ENCODE data around the gene JPH4.

JPH4 gene

GRCh38 chr14:23555533-23555881 lies 23.1 kb downstream of the JPH4 start:
- H3K4me3 ChIP-seq (ENCODE audit: low read depth, low read length) = peak overlapping the region; percentile 85
- no peak for DNase-seq (ENCODE audit: low read depth)
- no peak for TF ChIP-seq MYC (IDR thresholded peaks at IDR 0.05; ENCODE audit: low read depth, low read length)
- TF ChIP-seq, protein P1, sequence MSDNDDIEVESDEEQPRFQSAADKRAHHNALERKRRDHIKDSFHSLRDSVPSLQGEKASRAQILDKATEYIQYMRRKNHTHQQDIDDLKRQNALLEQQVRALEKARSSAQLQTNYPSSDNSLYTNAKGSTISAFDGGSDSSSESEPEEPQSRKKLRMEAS (IDR thresholded peaks at IDR 0.05; ENCODE audit: low read depth, low read length) = no peak
- TF ChIP-seq POLR2A (IDR thresholded peaks at IDR 0.05; ENCODE audit: extremely low read depth, insufficient read length) = no peak
- TF ChIP-seq CTCF (IDR thresholded peaks at IDR 0.05; ENCODE audit: low read depth, low read length) = no peak

GRCh38 chr14:23551266-23552028 lies 27.1 kb downstream of the JPH4 start, which contains the start of gene ZFHX2:
Gene ZFHX2, minus strand, starts transcription at chr14:23551765. Its CDS starts 16,440 bp downstream, at chr14:23535325.
- peak within 1 kb of the TSS; percentile 72 for H3K4me3 ChIP-seq (ENCODE audit: low read depth, low read length)
- TF ChIP-seq, protein P1 (IDR thresholded peaks at IDR 0.05; ENCODE audit: low read depth, low read length) = peak; percentile 36; the same call in 1 of the 2 replicates
- TF ChIP-seq MYC (IDR thresholded peaks at IDR 0.05; ENCODE audit: low read depth, low read length) (0 out of 2 replicates have a peak, but pooled peaks have one; percentile 23), CTCF (IDR thresholded peaks at IDR 0.05; ENCODE audit: low read depth, low read length) (no peak), POLR2A (IDR thresholded peaks at IDR 0.05; ENCODE audit: extremely low read depth, insufficient read length) (peak; percentile 45)
- peak; percentile 80 for DNase-seq (ENCODE audit: low read depth)

DNA sequence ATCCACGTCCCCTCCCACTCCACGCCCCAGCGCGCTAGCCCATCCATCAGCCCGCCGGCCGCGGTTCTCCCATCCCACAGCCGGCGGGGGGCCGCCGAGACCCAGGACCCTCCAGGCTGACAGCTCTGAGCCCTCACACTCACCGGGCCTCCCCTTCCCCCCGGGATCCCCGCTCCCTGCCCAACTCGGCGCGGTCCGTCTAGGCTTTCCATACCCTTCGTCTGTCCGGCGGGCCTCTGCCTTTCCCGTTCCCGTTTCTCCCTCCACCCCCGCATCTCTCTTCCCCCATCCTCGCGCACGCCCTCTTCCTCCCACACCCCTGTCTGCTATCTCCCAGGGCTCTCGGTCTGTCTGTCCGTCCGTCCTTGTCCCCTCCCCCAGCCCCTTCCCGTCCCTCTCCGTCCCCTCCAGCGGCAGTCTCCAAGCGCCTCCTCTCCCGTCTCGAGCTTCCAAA lies 27.8 kb downstream of the JPH4 start:
- peak; percentile 28 for DNase-seq (ENCODE audit: low read depth)
- TF ChIP-seq, protein P1 (IDR thresholded peaks at IDR 0.05; ENCODE audit: low read depth, low read length) = no peak
- TF ChIP-seq CTCF (IDR thresholded peaks at IDR 0.05; ENCODE audit: low read depth, low read length) (no peak), MYC (IDR thresholded peaks at IDR 0.05; ENCODE audit: low read depth, low read length) (no peak), POLR2A (IDR thresholded peaks at IDR 0.05; ENCODE audit: extremely low read depth, insufficient read length) (no peak)
- peak overlapping the region; percentile 72 for H3K4me3 ChIP-seq (ENCODE audit: low read depth, low read length)

DNA sequence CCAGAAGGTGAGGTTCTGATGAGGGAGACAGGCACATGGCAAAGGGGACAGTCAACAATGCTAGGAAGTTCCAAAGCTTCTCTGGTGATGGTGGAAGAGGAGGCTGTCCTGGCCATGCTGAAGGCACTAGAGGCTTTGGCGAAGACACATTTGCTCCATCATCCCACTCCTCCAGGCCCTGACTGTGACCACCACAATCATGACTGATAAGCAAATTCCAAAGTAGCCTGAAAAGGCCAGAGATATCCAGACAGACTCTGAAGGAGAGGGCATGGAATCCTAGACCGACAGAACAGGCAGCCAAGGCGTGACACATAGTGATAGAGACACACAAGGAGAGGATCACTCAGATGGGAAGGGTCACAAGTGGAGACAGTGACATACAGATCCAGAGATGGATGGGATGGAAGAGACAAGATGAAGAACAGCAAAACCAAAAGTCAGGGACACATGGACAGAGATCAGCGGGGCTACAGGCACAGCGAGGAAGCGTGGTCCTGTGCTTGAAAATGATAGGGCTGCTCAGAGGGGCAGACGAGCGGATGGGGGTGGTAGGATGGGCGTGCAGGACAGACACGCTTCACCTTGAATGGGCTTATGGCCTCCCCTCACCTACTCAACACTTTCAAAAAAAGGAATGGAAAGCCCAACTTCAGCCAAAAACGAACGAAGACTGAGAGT lies 28.3 kb downstream of the JPH4 start:
- no peak for DNase-seq (ENCODE audit: low read depth)
- TF ChIP-seq CTCF (IDR thresholded peaks at IDR 0.05; ENCODE audit: low read depth, low read length) (no peak), MYC (IDR thresholded peaks at IDR 0.05; ENCODE audit: low read depth, low read length) (no peak), POLR2A (IDR thresholded peaks at IDR 0.05; ENCODE audit: extremely low read depth, insufficient read length) (no peak)
- no peak overlapping the region for H3K4me3 ChIP-seq (ENCODE audit: low read depth, low read length)

DNA sequence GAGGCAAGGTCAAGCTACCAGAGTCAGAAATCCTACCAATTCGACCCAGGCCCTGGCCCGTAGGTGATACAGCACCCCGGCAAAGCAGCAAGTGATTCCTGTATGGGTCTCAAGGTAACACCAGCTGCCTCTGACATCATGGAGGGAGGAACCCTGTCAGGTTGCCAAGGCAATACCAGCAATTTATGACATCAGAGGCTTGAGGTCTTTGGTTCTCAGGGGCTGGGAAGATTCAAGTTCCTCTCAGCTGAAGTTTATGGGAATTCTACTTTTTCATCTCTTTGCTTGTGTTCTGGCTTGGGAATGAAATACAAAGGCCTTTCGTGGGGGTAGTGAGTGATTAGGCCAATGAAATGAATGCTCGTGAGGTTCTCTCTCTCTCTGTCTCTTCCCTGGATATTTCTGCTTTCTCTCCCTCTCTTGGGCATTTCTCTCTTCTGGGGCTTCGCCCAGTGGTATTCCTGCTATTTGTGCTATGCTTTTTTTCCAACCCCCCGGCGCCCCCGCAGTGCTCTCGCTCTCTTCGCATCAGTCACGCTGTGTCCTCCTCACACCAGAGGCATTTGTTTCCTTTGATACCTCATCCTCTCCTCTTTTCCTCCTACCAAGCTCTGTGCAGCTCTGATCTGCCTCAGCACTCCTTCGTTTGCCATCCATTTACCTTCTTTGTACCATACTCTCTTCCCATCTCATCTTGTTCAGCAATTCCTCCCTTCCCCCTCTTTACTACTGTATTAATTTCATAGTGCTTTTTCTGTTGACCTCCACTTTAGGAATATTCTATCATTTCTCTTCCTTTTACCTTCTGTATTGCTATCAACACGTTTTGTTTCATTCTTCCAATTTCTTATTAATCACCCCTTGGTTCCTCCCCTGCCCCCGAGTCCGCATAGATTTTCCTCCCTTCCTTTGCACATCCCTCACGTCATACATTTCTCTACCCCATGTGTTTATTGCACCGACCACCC lies 30.0 kb downstream of the JPH4 start:
- TF ChIP-seq POLR2A (IDR thresholded peaks at IDR 0.05; ENCODE audit: extremely low read depth, insufficient read length) = no peak
- TF ChIP-seq MYC (IDR thresholded peaks at IDR 0.05; ENCODE audit: low read depth, low read length) = no peak
- TF ChIP-seq, protein P1 (IDR thresholded peaks at IDR 0.05; ENCODE audit: low read depth, low read length) = no peak
- no peak for TF ChIP-seq CTCF (IDR thresholded peaks at IDR 0.05; ENCODE audit: low read depth, low read length)
- no peak overlapping the region for H3K4me3 ChIP-seq (ENCODE audit: low read depth, low read length)
- no peak for DNase-seq (ENCODE audit: low read depth)
